ENCODE data around the gene USP3.
A peak's percentile ranks its signal among the peaks of the same experiment; 100 is the strongest.

The USP3 gene

DNA sequence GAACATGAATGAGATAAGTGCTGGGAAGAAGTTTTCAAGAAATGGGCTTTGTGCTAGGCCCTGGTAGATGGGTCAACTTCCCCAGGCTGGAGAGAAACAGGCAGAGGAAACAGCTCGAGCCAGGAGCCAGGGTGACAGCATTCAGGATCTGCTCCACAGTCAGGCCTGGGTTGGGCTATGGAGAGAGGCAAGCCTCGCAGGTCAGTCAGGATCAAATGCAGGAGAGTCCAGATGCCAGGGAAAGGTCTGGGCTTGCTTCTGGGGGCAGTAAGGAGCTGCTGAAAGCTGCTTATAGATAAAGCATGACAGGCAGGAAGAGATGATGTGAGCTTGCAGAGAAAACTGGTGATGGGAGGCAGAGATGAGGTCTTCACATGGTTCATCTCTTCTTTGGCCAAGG lies 11.0 kb upstream of the USP3 start:
- ATAC-seq (replicated peaks; ENCODE audit: extremely low read depth, poor library complexity, severe bottlenecking) (no peak), DNase-seq (ENCODE audit: low spot score in 2 of 2) (no peak)
- Mint-ChIP-seq H3K27ac (ENCODE audit: low read depth) (peak overlapping the region; percentile 35), H3K9me3 (no peaks in the 10 kb centered on the region), H3K4me3 (no peak overlapping the region), H3K27me3 (no peaks in the 10 kb centered on the region), H3K4me1 (peaks cover 48% of the 10 kb centered on the region), H3K36me3 (ENCODE audit: insufficient read depth) (peaks cover 2% of the 10 kb centered on the region)

DNA sequence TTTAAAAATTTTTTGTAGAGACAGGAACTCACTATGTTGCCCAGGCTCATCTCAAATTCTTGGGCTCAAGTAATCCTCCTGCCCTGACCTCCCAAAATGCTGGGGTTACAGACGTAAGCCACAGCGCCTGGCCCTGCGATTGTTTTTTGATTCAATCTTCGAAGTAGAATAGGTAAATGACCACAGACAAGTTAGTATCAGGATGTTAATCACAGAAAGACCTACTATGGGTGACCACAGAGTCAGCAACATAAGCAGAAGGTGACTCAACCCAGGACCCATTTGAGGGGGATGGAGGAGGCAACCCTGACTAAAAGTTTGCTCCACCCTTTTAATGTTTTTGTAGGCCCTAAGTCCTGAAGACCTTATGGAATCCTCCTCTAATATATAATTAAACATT lies 10.0 kb upstream of the USP3 start:
- no peak overlapping the region for H3K27ac Mint-ChIP-seq (ENCODE audit: low read depth)
- H3K9me3 Mint-ChIP-seq, result no peaks in the 10 kb centered on the region
- H3K36me3 Mint-ChIP-seq (ENCODE audit: insufficient read depth), result peaks cover 5% of the 10 kb centered on the region
- H3K4me3 Mint-ChIP-seq, result no peak overlapping the region
- DNase-seq (ENCODE audit: low spot score in 2 of 2), result no peak
- H3K27me3 Mint-ChIP-seq, result no peaks in the 10 kb centered on the region
- no peak for ATAC-seq (replicated peaks; ENCODE audit: extremely low read depth, poor library complexity, severe bottlenecking)
- H3K4me1 Mint-ChIP-seq, result peaks cover 48% of the 10 kb centered on the region

DNA sequence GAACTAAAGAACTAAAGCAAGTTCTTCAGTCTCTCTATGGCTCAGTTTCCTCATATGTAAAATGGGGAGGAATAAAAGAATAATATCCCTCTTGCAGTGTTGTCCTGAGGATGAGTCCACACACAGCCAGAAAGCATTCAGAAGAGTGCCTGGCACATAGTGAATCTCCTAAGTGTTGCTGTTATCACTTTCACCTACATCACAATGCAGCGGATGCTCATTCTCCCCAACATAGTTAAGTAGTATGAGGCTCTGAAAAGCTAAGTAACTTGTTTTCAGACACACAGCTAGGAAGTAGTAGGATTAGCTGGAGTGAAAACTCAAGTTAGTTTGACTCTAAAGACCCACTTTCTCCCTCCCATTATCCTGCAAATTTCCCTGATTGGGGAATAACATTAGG lies 9.1 kb upstream of the USP3 start:
- Mint-ChIP-seq H3K4me3 (no peak overlapping the region), H3K27ac (ENCODE audit: low read depth) (no peak overlapping the region), H3K4me1 (peaks cover 56% of the 10 kb centered on the region), H3K27me3 (no peaks in the 10 kb centered on the region), H3K36me3 (ENCODE audit: insufficient read depth) (peaks cover 5% of the 10 kb centered on the region), H3K9me3 (no peaks in the 10 kb centered on the region)
- no peak for ATAC-seq (replicated peaks; ENCODE audit: extremely low read depth, poor library complexity, severe bottlenecking)
- DNase-seq (ENCODE audit: low spot score in 2 of 2), result no peak

DNA sequence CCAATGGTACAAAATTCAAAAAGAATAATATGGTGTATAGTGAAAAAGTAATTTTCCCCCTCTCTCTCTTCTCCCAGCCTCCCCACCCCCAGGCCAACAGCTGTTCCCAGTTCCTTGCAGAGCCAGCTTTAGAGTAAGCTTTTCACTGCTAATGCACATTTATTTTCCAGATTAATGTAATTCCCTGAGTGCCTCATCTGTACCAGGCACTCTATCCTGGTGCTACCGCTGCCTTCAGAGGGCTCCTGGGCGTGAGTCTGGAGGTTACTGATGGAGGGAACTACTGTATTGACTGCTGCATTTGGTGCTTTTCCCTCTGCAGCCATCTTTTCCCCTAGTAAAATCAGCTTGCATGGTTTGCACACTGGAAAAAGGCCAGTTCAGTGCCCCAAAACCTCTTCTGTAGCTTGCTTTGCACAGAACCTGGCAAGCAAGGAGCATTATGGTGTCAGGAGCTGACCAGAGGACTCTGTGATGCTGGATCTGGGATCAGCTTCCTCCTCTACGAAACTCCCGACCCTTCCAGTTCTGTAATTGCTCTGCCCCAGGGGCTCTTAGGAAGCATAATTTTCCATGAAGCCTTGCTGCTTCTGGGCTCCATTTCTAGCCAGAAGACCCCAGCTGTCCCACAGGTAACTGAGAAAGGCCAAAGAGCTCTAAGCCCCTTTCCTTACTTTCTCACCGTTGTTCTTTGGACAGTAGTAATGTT lies 8.5 kb upstream of the USP3 start:
- Mint-ChIP-seq H3K36me3 (ENCODE audit: insufficient read depth) (peaks cover 5% of the 10 kb centered on the region), H3K27me3 (no peaks in the 10 kb centered on the region), H3K27ac (ENCODE audit: low read depth) (no peak overlapping the region), H3K9me3 (no peaks in the 10 kb centered on the region), H3K4me1 (peaks cover 56% of the 10 kb centered on the region), H3K4me3 (peak overlapping the region; percentile 46)
- ATAC-seq (replicated peaks; ENCODE audit: extremely low read depth, poor library complexity, severe bottlenecking), result no peak
- DNase-seq (ENCODE audit: low spot score in 2 of 2), result no peak

DNA sequence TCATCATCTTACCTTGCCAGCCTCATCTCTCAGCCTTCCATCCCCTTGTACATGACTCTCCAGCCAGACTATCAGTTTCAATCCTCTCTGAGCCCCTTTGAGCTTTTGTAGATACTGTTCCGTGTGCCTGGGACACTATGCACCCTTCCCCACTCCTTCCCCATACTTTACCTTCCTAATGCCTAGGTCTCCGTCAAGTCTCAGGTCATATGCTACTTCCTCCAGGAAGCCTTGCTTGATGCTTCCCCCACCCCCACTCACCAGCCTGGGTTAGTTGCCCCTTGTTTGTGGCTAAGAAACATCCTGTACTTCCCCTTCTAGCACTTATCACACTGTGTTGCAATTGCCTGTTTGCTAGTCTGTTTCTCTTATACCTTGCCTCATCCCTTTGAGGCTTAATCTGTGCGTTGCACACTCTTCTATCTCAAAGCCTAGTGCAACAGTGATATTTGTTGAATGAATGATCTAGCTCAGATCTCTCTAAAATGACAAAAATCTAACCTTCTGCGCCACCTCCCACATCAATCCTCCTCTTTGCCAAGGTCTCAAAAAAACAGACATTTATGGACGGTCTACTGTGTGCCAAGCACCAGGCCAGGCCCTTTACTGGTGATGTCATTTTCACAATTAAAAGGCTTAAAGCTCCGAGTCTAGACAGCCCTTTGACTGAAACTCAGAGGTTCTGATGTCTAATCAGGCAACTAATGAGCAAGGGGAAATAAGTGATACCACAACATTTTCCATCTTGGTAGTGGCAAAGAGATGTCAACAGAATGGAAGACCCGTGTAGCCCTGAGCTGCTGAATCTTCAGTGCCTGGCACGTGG lies 6.5 kb upstream of the USP3 start:
- H3K9me3 Mint-ChIP-seq, result no peaks in the 10 kb centered on the region
- ATAC-seq (replicated peaks; ENCODE audit: extremely low read depth, poor library complexity, severe bottlenecking) (peak; percentile 87), DNase-seq (ENCODE audit: low spot score in 2 of 2) (peak; percentile 58 to 78)
- no peak overlapping the region for H3K27ac Mint-ChIP-seq (ENCODE audit: low read depth)
- no peaks in the 10 kb centered on the region for H3K27me3 Mint-ChIP-seq
- H3K4me3 Mint-ChIP-seq, result no peak overlapping the region
- H3K4me1 Mint-ChIP-seq, result peaks cover 63% of the 10 kb centered on the region
- peaks cover 3% of the 10 kb centered on the region for H3K36me3 Mint-ChIP-seq (ENCODE audit: insufficient read depth)

DNA sequence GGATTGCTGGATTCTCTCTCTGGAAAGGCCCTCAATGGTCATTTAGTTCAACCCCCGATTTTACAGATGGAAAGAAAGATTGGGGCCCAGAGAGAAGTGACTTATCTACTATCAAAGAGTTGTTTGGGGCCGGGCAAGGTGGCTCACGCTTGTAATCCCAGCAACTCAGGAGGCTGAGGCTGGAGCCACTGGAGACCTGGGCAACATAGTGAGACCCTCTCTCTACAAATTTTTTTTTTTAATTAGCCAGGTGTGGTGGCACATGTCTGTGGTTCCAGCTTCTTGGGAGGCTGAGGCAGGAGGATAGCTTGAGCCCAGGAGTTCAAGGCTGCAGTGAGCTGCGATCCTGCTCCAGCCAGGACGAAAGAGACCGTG lies 5.2 kb upstream of the USP3 start:
- Mint-ChIP-seq H3K4me3 (no peak overlapping the region), H3K36me3 (ENCODE audit: insufficient read depth) (peaks cover 14% of the 10 kb centered on the region), H3K27me3 (no peaks in the 10 kb centered on the region), H3K4me1 (peaks cover 63% of the 10 kb centered on the region), H3K27ac (ENCODE audit: low read depth) (no peak overlapping the region), H3K9me3 (no peaks in the 10 kb centered on the region)
- DNase-seq (ENCODE audit: low spot score in 2 of 2) (no peak), ATAC-seq (replicated peaks; ENCODE audit: extremely low read depth, poor library complexity, severe bottlenecking) (no peak)

DNA sequence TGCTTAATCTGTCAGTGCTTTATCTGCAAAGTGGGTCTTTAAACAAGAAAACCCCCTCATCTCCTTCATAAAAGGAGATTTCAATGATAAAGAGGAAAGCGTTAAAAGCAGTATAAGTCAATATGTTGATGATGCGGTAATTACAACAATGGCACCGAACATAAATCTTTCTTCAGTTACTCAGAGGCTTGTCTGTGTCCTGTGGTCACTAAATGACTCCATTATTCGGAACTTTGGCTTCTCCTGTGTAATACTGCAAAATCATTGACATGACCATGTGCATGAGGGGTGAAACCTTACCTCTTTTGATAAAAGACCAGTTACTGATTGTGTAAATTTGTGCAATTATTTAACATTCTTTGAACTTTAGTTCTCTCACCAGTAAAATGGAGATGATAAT lies 4.8 kb upstream of the USP3 start:
- Mint-ChIP-seq H3K4me1 (peaks cover 63% of the 10 kb centered on the region), H3K27ac (ENCODE audit: low read depth) (no peak overlapping the region)
- ATAC-seq (replicated peaks; ENCODE audit: extremely low read depth, poor library complexity, severe bottlenecking), result no peak

DNA sequence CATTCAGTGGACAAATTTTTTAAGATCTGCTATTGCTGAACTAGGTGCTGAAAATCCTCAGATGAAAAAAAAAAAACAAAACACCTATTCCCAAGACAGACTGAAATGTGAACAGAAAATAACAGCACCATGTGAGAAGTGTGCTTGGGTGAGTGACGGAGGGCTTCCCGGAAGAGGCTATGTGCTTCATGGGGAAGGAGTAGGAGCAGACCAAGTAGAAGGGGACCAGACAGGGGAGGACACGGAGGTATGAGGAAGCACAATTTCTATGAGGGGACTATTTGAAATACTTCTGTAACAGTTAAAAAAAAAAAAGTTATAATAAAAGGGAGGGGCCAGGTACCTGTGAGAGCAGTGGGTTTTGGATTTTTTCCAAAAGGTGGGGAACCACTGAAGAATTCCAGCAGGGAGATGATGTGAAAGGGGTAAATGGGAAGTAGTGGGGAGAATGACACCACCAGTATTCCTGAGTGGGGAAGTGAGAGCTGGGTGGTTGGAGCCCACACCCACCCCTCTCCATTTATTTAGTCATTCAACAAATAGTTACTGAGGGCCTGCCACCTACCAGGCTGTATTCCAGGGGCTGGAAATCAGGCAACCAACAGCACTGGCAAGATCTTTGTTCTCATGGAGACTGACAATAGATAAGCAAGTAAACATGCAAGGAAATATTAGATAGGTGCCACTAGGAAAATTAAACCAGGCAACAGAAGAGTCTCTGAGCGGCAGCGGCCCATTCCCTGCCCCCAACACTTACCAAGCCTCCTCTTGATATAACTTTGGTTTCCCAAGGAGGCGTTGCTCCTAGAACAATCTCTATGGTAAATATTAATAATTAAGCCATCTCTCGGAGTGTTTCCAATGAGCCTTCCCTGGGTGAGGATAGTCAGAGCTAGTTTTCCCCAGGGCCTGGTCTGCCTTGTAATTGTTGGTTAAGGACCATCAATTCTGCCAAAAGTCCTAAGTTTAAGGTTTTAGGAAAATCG lies 3.8 kb upstream of the USP3 start:
- peak overlapping the region; percentile 99 for H3K27ac Mint-ChIP-seq (ENCODE audit: low read depth)
- no peaks in the 10 kb centered on the region for H3K27me3 Mint-ChIP-seq
- ATAC-seq (replicated peaks; ENCODE audit: extremely low read depth, poor library complexity, severe bottlenecking) (no peak), DNase-seq (ENCODE audit: low spot score in 2 of 2) (no peak)
- peaks cover 19% of the 10 kb centered on the region for H3K36me3 Mint-ChIP-seq (ENCODE audit: insufficient read depth)
- no peaks in the 10 kb centered on the region for H3K9me3 Mint-ChIP-seq
- H3K4me1 Mint-ChIP-seq, result peaks cover 59% of the 10 kb centered on the region
- peak overlapping the region; percentile 14 for H3K4me3 Mint-ChIP-seq

More for the DNA sequence above, 4.8 kb upstream of the USP3 start:
- no peak for DNase-seq (ENCODE audit: low spot score in 2 of 2)
- Mint-ChIP-seq H3K9me3 (no peaks in the 10 kb centered on the region), H3K4me3 (no peak overlapping the region), H3K36me3 (ENCODE audit: insufficient read depth) (peaks cover 17% of the 10 kb centered on the region), H3K27me3 (no peaks in the 10 kb centered on the region)

DNA sequence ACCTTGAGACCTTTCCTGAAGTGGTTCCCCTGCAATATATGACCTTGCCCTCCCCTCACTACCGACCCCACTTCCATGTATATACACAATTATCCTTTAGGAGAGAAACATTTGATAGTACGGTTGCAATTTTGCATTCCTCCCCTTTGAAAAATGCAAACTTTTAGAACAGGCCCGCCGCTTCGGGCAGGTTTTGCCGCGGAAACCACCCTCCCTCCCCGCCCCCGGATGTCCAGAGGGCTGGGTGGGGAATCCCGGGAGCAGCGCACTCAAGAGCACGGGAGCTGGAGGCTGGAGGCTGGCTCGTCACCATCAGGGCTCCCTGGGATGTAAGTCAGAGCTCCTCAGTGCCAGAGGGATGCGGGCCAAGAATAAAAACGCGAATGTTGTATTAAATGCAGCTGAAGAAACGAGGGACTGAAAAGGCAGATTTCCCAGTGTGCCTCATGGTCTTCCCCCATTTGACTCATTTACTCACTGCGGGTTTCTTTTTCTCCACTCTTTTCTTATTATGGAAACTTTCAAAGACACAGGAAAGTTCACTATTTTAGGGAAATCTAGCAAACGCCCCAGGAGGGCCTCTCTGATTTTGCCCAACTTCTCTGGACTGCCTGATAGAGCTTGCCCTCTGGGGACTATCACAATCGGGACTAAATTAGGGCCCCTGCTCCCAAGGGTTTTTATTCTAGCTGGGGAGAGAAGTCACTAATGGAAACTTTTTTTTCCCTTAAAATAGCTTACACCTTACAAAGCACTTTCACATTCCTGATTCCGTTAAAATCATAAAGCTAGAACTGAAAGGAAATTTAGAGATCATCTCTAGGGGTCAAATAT lies 2.9 kb upstream of the USP3 start:
- Mint-ChIP-seq H3K27me3 (no peaks in the 10 kb centered on the region), H3K4me3 (peak overlapping the region; percentile 92), H3K9me3 (no peaks in the 10 kb centered on the region), H3K36me3 (ENCODE audit: insufficient read depth) (peaks cover 23% of the 10 kb centered on the region), H3K4me1 (peaks cover 59% of the 10 kb centered on the region), H3K27ac (ENCODE audit: low read depth) (peak overlapping the region; percentile 99)
- ATAC-seq (replicated peaks; ENCODE audit: extremely low read depth, poor library complexity, severe bottlenecking) (no peak), DNase-seq (ENCODE audit: low spot score in 2 of 2) (no peak)

DNA sequence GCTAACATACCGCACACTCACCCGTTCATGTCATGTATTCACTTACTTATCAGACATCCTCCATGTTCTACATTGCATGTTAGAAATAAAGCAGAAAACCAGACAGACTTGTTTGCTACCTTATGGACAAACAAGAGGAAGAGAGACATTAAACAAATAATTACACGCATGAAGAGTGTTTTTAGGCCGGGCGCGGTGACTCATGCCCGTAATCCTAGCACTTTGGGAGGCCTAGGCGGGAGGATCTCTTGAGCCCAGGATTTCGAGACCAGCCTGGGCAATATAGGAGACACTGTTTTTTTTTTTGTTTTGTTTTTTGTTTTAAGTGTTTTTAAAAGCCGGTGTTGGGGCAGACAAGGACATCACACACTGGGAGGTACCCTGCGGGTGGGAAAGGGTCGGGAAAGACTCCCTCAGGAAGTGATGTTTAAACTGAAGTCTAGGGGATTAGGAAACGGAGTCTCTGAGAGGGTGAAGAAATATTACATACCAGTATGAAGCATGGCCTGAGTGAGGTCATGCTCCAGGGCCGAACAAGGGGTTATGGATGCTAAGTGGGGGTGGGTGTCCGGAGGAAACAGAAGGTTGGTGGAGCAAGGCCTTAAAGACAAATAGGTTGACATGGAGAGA lies 2.1 kb upstream of the USP3 start:
- no peak for ATAC-seq (replicated peaks; ENCODE audit: extremely low read depth, poor library complexity, severe bottlenecking)
- DNase-seq (ENCODE audit: low spot score in 2 of 2), result no peak
- H3K27ac Mint-ChIP-seq (ENCODE audit: low read depth), result peak overlapping the region; percentile 99
- no peaks in the 10 kb centered on the region for H3K27me3 Mint-ChIP-seq
- no peaks in the 10 kb centered on the region for H3K9me3 Mint-ChIP-seq
- peaks cover 62% of the 10 kb centered on the region for H3K4me1 Mint-ChIP-seq
- H3K36me3 Mint-ChIP-seq (ENCODE audit: insufficient read depth), result peaks cover 25% of the 10 kb centered on the region
- H3K4me3 Mint-ChIP-seq, result peak overlapping the region; percentile 92

DNA sequence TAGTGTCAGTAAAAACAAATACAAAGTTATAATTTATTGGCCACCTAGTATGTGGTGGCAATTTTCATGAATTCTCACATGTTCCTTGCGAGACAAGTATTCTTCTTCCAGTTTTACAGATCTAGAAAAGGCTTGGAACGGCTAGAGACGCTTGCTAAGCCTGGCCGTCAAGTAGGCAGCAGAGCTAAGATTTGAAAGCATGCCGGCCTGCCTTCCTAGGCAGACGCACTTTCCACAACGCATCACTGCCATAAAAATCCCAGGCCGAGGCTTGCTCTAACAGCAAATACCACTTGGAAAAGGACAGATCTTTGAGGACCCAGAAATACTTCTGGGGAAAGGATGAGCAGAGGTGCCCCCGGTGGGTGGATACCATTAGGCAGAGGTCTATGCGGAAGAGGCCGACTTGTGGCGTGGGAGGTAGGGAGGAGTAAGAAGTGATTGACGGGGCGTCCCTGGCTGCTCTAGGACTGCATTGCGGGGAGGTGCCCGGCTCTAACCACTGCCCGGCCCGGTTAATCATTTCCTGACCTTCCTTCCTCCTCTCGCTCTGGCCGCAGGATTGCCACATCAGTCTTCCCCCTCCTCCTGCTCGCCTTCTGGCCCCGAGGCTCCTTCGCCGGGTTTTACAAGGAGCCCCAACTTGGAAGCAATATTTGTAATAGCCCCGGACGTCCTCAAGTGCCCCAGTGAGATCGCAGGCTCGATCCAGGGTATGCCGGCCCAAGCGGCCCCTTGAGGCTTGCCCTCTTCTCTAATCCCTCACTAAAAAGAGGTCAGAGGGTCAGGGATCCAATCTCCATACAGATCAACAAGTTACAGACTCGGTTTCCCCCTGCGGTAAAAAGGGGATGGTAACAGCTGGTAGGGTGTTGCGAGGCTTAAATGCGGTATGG lies 1.3 kb upstream of the USP3 start:
- Mint-ChIP-seq H3K27ac (ENCODE audit: low read depth) (peak overlapping the region; percentile 99), H3K27me3 (no peaks in the 10 kb centered on the region), H3K4me3 (peak overlapping the region; percentile 92), H3K9me3 (no peaks in the 10 kb centered on the region), H3K4me1 (peaks cover 69% of the 10 kb centered on the region), H3K36me3 (ENCODE audit: insufficient read depth) (peaks cover 25% of the 10 kb centered on the region)
- ATAC-seq (replicated peaks; ENCODE audit: extremely low read depth, poor library complexity, severe bottlenecking), result peak; percentile 27
- DNase-seq (ENCODE audit: low spot score in 2 of 2), result peak; percentile 46 to 51

Data from central memory CD8-positive, alpha-beta T cell (primary cell).